Adrenal gland (tissue), 12 donors: ENCODE measurements around the gene BRD7. TPM values are rescaled to one million over a fixed set of nuclear protein-coding genes. Genes with fewer than 3 reads are reported as not detected.
A peak's percentile ranks its signal among the peaks of the same experiment; 100 is the strongest.

Experiments
- DNase-seq, 7 donors: peaks; one replicate each; pipeline ENCODE4 v3.0.0-alpha.2; 2019 to 2020
- H3K27ac ChIP-seq, 5 donors: fragments of 200-600 bp; sonication (generic) in 4 of 5; 1 replicate in 3 of 5; 2 replicates in 2 of 5; pipeline versions ENCODE4 v1.5.1 to v1.8.0; 2016 to 2020; ENCODE audit warnings: mild to moderate bottlenecking in 1 of 5
- H3K27me3 ChIP-seq: fragments of 200-600 bp; 2 replicates; pipeline ENCODE4 v1.8.0; 2021
- H3K36me3 ChIP-seq, 2 donors: fragments of 200-600 bp; replicated peaks in 1 of 2; 1 replicate in 1 of 2; 2 replicates in 1 of 2; pipeline versions ENCODE4 v1.5.1 to v1.8.0; 2018 to 2022
- H3K4me1 ChIP-seq, 2 donors: fragments of 200-600 bp; replicated peaks in 1 of 2; 1 replicate in 1 of 2; 2 replicates in 1 of 2; pipeline versions ENCODE4 v1.5.1 to v1.8.0; 2018 to 2021
- H3K4me3 ChIP-seq, 4 donors: fragments of 200-600 bp; sonication (generic) in 3 of 4; one replicate each; pipeline ENCODE4 v1.5.1; 2016 to 2018
- H3K9me3 ChIP-seq, 3 donors: fragments of 200-600 bp; sonication (generic) in 1 of 3; replicated peaks in 1 of 3; 1 replicate in 2 of 3; 2 replicates in 1 of 3; pipeline versions ENCODE4 v1.5.1 to v1.8.0; 2016 to 2021
- POLR2A ChIP-seq, 2 donors: fragments of 450-650 bp; IDR thresholded peaks; one replicate each; pipeline ENCODE4 v1.6.1; 2017; ENCODE audit warnings: antibody characterized with exemption in 2 of 2, mild to moderate bottlenecking in 2 of 2, moderate library complexity in 1 of 2
- WGBS, 4 donors: extraction: QIAGEN DNeasy Blood & Tissue Kit in 2 of 4; methylation state at CpG; one replicate each; pipeline versions ENCODE4 v1.1.5 to v1.1.7; 2013 to 2017; 5-methylcytosine and 5-hydroxymethylcytosine counted together
- intact Hi-C, 2 donors: fragments of 100-400 bp; cut with DNase I; formaldehyde crosslinking; loops; one replicate each; pipeline versions ENCODE4 v1.14.1 to v1.15.0; 2022 to 2023
- polyA plus RNA-seq, 3 donors: library from polyadenylated mRNA; stranded (reverse); fragments of 200-250 nt in 2 of 3; fragments of 350-450 nt in 1 of 3; fragmentation: Illumina TruSeq in 1 of 3; extraction: RNeasy Lipid Tissue Mini Kit (QIAGEN cat#74804) in 1 of 3; gene quantifications; one replicate each; pipeline ENCODE4 v1.2.3, GENCODE V29; 2013 to 2014
- total RNA-seq, 9 donors: library from RNA; depleted of rRNA in 4 of 9; stranded (reverse); fragments of >200 nt in 4 of 9; fragments of 120-200 nt in 1 of 9; fragmentation: NEBNext Ultra II Directional in 1 of 9; extraction: Animal tissue kit (Norgen Biotek cat#: 25700) in 1 of 9; gene quantifications; one replicate each; pipeline versions ENCODE4 v1.1.0 to v1.2.4, GENCODE V29; 2013 to 2023
- TF ChIP-seq, protein P1 (sequence below), 6 experiments: fragments of 450-650 bp in 4 of 6; fragments of 200-600 bp in 2 of 6; sonication (generic) in 1 of 6; IDR thresholded peaks; 1 replicate in 5 of 6; 2 replicates in 1 of 6; pipeline versions ENCODE4 v1.5.1 to v1.8.0; 2016 to 2021; ENCODE audit warnings: antibody characterized with exemption in 6 of 6, mild to moderate bottlenecking in 2 of 6, moderate library complexity in 1 of 6
- donor health status: healthy with polysubstance abuse.
- donor health status: Bipolar disorder and iron deficiency.
- donor health status: DM: yes; HTN: yes; CAD: no.
- donor health status: DM: no; HTN: no; CAD: no.
- donor health status: DM: no; HTN: no; CAD: no.
- donor health status: DM: yes; HTN: yes; CAD: no.

Gene BRD7
- total and polyA plus RNA-seq, 12 donors, result 37.2 to 117 (median 58.7) TPM

- DNase-seq, result peak in 2 of 7 donors; percentile 6 to 10
- Histone ChIP-seq H3K36me3 (no peaks in the 10 kb centered on the region), H3K27me3 (no peaks in the 10 kb centered on the region), H3K27ac (no peak overlapping the region), H3K4me1 (no peaks in the 10 kb centered on the region), H3K4me3 (no peak overlapping the region), H3K9me3 (no peaks in the 10 kb centered on the region)
- WGBS, 4 donors, result 86 to 88% (median 86%) methylated on average over 5 to 29 of the region's 29 CpGs
- intact Hi-C loops, result no loop called here
- no peak for TF ChIP-seq POLR2A (IDR thresholded peaks at IDR 0.05)
- TF ChIP-seq, protein P1, sequence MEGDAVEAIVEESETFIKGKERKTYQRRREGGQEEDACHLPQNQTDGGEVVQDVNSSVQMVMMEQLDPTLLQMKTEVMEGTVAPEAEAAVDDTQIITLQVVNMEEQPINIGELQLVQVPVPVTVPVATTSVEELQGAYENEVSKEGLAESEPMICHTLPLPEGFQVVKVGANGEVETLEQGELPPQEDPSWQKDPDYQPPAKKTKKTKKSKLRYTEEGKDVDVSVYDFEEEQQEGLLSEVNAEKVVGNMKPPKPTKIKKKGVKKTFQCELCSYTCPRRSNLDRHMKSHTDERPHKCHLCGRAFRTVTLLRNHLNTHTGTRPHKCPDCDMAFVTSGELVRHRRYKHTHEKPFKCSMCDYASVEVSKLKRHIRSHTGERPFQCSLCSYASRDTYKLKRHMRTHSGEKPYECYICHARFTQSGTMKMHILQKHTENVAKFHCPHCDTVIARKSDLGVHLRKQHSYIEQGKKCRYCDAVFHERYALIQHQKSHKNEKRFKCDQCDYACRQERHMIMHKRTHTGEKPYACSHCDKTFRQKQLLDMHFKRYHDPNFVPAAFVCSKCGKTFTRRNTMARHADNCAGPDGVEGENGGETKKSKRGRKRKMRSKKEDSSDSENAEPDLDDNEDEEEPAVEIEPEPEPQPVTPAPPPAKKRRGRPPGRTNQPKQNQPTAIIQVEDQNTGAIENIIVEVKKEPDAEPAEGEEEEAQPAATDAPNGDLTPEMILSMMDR (IDR thresholded peaks at IDR 0.05), result no peak
Measured at GRCh38 chr16:50298591-50299507, 69.9 kb downstream of the BRD7 start.

- H3K27me3 ChIP-seq, result no peaks in the 10 kb centered on the region
- no peak overlapping the region for H3K4me3 ChIP-seq
- DNase-seq, result peak in 1 of 7 donors; percentile 8
- intact Hi-C loops, result no loop called here
- H3K36me3 ChIP-seq, result no peaks in the 10 kb centered on the region
- 88 to 95% (median 94%) methylated on average over 7 of the region's 7 CpGs for WGBS, 4 donors
- no peak overlapping the region for H3K27ac ChIP-seq
- H3K4me1 ChIP-seq, result no peaks in the 10 kb centered on the region
- no peaks in the 10 kb centered on the region for H3K9me3 ChIP-seq
- TF ChIP-seq POLR2A (IDR thresholded peaks at IDR 0.05), result no peak
- TF ChIP-seq, protein P1 (IDR thresholded peaks at IDR 0.05), result no peak
Measured at GRCh38 chr16:50298075-50298460, 70.7 kb downstream of the BRD7 start.

GRCh38 chr16:50297301-50298074 lies 71.3 kb downstream of the BRD7 start:
- no peaks in the 10 kb centered on the region for H3K4me1 ChIP-seq
- H3K9me3 ChIP-seq, result no peaks in the 10 kb centered on the region
- no peak overlapping the region for H3K27ac ChIP-seq
- no peaks in the 10 kb centered on the region for H3K36me3 ChIP-seq
- intact Hi-C loops, result no loop called here
- TF ChIP-seq, protein P1 (IDR thresholded peaks at IDR 0.05), result no peak
- no peak for TF ChIP-seq POLR2A (IDR thresholded peaks at IDR 0.05)
- no peaks in the 10 kb centered on the region for H3K27me3 ChIP-seq
- 65 to 82% (median 76%) methylated on average over 10 to 15 of the region's 15 CpGs for WGBS, 4 donors
- peak in 2 of 7 donors; percentile 6 to 14 for DNase-seq
- H3K4me3 ChIP-seq, result no peak overlapping the region

- H3K36me3 ChIP-seq, result no peaks in the 10 kb centered on the region
- H3K9me3 ChIP-seq, result no peaks in the 10 kb centered on the region
- H3K4me1 ChIP-seq, result no peaks in the 10 kb centered on the region
- H3K27ac ChIP-seq, result no peak overlapping the region
- no peak for TF ChIP-seq POLR2A (IDR thresholded peaks at IDR 0.05)
- TF ChIP-seq, protein P1 (IDR thresholded peaks at IDR 0.05), result no peak
- intact Hi-C loops, result no loop called here
- H3K27me3 ChIP-seq, result no peaks in the 10 kb centered on the region
- no peak for DNase-seq
- H3K4me3 ChIP-seq, result no peak overlapping the region
- 86 to 100% (median 94%) methylated on average over 2 of the region's 2 CpGs for WGBS, 4 donors
Measured at GRCh38 chr16:50296807-50297206, 72.0 kb downstream of the BRD7 start.
